HG02981 (cell line): ENCODE measurements around the gene TRIM41.
"Not testable (repeated sequence)": the region's sequence is repeated elsewhere in the genome, so short reads cannot be mapped to it uniquely, and the experiment has no call there.

Experiments used
- ATAC-seq: cut with Tn5 transposase; IDR thresholded peaks from one replicate; pipeline ENCODE4 v1.9.1; 2021; ENCODE audit warnings: mild to moderate bottlenecking, moderate library complexity; ENCODE audit not compliant: unreplicated experiment

The TRIM41 gene

DNA sequence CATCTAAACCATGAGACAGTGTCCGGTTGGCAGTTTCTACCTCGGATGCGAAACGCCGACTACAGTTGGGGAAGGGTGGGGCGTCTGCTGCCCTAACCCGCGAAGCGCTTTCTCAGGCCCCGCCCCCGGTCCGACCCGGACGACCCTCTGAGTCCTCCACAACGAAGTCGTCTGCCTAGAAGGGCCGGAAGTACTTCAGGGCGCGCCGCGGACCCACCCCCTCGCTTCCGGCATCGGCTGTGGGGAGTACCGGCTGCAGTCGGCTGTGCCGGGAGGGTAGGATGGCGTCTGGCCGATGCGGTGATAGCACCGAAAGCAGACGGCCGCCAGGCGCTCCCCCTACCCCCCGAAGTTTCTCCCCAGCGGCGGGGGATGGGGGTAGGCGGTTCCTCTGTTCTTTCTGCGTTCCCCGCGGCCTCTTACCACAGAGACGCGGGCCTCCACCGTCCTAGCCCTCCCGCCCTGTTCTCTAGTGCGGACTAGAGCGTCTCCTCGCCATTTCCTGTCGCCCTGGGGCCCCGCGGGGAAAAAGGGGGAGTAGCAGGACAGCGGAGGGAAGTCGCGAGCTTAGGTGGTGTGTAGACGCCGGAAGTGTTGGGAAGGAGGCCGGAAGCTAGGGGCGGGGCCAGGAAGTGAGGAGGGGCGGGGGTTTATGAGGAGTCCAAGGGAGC lies at the start of gene TRIM41:
Gene TRIM41 (plus strand): TSS at position 224 of the 671 bp plus-strand sequence. CDS start 719 bp downstream, outside the sequence.
- peak; percentile 56 for ATAC-seq

DNA sequence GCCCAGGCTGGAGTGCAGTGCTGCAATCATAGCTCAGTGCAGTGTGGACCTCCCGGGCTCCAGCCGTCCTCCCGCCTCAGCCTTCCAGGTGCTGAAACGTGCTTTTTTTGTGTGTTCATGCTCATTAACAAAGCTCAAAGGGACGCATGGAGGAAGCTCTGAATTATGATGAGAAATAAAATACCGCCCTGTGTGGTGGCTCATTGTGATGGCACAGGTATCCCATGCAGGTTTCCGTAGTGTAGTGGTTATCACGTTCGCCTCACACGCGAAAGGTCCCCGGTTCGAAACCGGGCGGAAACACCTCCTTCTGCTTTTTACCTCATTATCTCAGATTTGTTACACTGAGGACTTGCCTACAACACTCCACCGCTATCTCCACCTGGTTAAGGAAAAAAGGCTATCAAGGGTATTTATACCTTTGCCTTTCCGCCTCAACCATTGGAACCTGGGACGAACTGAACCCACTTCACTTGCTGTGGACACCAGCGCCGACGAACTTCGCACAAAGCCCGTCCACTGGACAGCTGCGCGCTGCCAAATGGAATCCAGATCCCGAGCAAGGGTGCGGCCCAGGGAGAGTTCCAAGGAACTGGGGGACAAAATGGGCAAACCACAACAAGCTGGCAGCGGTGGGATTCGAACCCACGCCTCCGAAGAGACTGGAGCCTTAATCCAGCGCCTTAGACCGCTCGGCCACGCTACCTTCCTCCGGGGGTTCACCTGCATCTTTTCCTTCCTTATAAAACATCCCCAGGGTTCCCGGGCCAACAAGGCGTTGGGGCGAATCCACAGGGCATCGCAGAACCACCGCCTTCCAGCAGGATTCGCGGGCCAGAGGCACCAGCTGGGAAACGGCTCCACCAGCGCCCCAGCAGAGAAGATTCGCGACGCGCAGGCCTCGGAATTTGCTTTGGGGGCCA lies 49.4 kb upstream of the TRIM41 start:
- ATAC-seq = peak; percentile 64

DNA sequence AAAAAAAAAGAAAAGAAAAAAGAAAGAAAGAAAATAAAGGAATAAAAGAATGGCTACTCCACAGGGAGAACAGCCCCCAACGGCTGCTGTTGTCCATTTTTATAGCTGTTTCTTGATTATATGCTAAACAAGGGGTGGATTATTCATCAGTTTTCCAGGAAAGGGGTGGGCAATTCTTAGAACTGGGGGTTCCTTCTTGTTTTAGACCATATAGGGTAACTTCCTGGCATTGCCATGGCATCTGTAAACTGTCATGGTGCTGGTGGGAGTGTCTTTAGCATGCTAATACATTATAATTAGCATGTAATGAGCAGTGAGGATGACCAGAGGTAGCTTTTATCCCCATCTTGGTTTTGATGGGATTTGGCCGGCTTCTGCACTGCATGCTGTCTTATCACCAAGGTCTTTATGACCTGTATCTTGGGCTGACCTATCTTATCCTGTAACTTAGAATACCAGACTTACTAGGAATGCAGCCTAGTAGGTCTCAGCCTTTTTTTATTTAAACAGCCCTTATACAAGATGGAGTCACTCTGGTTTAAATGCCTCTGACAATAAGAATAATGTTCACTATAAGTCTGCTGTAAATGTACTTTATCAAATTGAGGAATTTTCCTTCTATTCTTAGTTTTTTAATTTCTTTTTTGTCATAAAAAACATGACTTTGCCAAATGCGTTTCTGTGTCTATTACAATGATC lies 46.7 kb upstream of the TRIM41 start:
- no peak for ATAC-seq

DNA sequence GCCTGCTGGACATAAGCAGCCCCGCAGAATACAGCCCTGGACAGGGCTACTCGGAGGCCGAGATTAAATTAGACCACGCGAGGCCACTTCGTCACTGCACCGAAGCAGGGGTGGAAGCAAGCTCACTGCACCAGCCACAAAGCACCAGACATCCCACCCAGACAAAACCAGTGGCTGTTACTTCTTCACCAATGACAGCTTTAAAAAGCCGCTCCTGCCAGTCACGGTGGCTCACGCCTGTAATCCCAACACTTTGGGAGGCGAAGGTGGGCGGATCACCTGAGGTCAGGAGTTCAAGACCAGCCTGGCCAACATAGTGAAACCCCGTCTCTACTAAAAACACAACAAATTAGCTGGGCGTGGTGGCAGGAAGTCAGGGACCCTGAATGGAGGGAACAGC lies 45.5 kb upstream of the TRIM41 start:
- not testable (repeated sequence) for ATAC-seq

DNA sequence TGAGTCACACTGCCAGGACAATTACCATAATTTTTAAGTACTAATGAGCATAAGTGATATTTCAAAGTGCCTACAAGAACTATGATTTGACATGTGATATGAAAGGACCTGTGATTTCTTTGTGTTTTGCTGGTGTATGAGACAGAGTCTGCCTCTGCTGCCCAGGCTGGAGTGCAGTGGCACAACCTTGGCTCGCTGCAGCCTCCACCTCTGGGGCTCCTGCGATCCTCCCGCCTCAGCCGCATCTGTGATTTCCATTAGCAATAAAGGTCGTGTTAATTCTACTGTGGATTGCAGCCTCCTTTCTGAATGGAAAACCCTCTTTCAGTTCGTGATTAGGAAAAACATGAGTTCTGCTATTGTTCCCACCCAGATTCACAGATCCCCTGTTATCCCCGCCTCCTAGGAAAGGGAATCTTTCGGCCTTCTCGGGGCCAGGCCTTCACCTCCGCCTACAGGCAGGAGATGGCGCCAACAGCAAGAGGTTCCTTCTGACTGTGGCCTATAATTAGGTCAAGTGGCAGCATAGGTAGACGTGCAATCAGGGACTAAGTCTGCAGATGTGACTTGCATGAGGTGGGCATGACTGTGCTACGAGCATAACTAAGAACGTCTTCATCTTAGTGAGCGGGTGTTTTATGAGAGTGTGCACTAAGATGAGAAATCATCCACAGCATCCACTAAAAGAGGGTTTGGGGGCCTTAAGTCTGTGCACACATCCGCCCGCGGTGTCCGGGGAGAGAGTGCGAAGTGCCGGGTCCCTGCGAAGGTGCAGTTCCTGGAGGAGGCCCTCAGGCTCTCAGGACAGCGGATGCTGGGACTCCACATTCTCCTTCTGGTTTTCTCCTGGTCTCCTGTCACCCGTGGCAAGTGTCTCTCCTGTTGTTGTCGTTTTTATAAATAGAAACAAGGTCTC lies 41.2 kb upstream of the TRIM41 start:
- peak; percentile 41 for ATAC-seq

DNA sequence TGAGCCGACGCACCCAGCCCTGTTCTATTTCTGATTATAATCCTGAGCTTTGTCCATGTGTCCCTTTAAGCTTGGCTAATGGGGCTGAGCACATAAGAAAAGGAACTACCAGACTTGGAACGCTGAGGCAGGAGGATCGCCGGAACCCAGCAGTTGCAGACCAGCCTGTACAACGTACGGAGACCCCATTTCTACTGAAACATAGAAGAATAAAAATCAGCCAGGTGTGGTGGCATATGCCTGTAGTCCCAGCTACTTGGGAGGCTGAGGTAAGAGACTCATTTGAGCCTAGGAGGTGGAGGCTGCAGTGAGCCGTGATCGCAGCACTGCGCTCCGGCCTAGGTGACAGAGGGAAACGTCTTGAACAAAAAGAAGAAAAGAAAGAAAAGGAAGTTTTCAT lies 40.4 kb upstream of the TRIM41 start:
- ATAC-seq = no peak

DNA sequence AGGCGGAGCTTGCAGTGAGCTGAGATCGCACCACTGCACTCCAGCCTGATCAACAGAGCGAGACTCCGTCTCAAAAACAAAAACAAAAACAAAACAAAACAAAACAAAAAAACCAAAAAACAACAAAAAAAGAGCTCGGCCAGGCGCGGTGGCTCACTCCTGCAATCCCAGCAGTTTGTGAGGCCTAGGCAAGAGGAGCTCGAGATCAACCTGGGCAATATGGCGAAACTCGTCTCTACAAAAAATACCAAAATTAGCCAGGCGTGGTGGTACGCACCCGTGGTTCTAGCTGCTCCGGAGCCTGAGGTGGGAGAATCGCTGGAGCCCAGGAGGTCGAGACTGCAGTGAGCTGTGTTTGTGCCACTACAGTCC lies 38.2 kb upstream of the TRIM41 start:
- ATAC-seq = no peak

DNA sequence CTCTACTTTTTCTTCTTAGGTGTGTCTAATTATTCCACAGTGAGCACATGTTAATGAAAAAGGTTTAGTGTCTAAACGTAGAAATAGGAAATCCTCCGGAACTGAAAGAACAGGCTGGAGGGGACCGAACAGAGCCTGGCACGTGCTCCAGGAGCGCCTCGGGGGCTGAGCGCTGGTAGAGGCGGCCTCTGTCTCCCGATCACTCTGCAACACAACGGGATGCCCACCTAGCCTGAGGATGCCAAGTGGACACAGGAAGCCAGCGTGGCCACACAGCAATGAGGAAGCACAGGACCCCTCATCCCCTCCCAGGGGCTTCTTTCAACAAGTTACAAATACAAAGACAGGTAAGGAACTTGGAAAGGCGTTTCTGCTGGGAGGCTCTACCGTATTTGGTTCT lies 37.5 kb upstream of the TRIM41 start:
- ATAC-seq = no peak

DNA sequence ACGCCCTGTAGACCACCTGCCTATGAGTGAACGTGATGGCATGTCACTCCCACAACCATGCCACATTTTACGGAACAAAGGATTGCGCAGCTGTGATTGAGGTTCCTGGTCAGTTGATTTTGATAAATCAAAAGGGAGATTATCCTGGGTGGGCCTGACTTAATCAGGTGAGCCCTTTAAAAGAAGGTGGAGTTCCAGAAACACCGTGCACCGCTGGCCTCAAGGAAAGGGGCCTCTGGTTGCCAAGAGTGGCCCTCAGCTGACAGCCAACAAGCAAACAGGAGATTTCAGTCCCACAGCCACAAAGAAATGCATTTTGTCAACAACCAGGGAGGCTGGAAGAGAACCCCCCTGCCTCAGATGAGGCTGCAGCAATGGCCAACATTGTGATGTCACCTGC lies 37.1 kb upstream of the TRIM41 start:
- no peak for ATAC-seq

DNA sequence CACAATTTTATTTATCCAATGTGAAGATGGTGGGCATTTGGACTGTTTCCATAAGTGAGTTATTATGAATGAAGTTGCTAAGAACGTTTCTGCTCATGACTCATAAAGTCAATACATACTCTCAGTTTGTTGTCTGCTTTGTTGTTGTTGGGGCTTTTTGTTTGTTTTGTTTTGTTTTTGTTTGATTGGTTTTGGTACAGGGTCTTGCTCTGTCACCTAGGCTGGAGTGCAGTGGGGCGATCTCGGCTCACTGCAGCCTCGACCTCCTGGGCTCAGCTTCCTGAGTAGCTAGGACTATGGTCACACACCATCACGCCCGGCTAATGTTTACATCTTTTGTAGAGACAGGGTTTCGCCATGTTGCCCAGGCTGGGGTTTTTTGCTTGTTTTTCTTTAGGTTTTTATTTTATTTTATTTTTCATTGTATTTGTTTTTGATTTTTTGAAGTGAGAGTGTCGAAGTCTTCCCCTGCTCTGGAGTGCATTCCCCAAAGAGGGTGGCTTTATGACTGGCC lies 36.0 kb upstream of the TRIM41 start:
- no peak for ATAC-seq

DNA sequence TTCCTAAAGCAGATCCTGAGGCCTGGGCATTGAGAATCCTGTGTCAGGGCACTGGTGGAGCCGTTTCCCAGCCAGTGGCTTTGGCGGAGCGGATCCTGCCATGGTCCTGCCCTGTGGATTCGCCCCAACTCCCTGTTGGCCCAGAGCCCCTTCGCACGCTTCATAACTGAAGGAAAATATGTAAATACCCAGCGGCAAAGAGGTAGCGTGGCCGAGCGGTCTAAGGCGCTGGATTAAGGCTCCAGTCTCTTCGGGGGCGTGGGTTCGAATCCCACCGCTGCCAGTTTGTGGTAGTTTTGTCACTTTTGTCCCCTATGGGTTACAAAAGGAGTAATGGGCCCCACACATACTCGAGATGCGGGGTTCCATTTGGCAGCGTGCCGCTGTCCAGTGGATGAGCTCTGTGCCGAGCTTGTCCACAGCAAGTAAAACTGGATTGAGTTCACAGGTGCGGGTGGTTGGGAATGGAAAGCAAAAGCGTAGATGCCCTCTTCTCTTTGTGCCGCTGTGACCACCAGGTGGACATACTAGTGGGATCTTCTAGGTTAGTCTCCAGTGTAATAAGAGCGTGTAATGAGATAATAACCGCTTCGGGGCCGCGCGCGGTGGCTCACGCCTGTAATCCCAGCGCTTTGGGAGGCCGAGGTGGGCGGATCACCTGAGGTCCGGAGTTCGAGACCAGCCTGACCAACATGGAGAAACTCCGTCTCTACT lies 35.4 kb upstream of the TRIM41 start:
- ATAC-seq = no peak

DNA sequence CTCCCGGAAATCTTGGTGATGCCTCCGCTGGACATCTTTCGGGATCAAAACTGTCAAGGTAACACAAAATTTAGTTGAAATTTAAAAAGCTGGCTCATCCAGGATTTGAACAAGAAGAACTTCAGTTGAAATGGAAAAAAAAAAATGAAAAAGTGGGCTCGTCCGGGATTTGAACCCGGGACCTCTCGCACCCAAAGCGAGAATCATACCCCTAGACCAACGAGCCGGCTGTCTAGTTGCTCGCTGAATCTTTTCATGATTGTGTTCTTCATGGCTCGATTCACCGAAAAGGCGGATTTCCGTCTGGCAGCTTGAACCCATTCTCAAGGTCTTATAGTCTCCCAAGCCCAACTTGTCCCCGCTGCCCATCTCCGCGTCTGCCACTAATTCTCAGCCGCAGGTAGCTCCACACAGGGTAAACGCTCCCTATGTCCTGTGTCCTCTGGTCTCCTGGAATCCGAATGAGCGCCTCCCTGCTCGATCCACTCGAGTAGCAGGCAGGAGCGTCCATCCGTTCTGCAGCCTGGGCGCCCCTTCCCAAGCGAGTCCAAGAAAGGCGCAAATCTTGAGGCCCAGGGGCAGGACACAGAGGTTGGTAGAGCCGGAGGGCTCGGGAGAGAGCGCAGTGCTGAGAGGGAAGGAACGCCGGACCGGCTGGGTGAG lies 34.2 kb upstream of the TRIM41 start:
- ATAC-seq = no peak

DNA sequence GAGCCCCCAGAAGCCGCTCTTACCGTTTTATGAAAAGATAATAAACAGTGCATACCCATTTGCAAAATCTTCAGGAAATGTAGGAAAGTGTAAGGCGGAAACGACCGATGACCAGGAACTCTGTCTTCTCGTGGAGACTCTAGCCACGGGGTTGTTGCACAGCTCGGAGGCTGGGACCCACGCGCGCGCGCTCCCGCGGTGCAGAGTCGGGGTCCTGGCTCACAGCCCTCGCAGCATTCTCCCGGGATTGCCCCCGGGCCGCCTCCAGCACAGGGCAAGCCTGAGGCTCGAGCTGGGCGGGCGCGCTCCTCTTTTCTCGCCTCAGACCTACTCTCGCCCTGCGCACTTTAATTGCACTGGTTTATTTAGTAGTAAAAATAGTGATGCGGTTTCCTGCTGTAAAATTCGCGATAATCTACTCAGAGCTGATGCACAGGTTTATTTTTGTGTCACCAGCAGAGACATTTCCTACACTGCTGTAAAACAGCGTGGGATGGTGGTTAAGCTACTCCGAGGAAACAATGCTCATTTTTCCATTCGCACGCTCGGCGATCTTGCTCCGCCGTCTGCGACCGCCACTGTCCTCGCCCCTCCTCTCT lies 33.6 kb upstream of the TRIM41 start:
- ATAC-seq = no peak

DNA sequence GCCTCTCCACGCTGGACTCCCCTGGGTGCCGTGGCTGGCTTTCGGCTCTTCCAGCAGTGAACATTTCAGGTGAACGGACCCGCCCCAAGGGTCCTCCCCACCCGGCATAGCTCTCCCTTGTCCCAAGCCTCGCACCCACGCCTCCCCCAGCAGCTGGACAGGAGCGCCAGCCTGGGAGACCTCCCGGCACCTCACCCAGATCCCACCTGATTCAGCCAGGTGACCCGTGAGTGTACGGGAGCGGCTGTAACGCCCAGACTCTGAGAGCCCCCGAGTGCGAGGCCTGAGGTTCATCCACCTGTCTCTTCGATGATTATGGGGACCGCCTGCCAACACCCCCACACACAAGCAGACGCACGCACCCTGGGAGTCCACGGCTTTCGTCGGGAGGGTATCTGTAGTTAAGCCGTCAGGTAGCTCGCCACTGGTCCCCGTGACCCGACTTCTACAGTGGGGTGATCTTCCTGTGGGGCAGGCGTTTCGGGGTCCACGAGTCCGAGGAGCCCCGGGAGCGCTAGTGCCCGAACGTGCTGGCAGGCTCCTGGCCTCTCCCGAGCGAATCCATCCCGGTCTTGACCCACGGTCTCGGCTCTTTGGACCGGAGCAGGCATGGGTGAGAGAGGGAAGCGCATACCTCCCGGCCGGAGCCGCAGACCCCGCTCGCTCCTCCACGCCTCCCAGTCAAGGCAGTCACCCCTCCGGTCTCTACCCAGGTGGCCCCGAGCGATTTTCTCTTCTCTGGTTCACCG lies 32.9 kb upstream of the TRIM41 start:
- no peak for ATAC-seq

DNA sequence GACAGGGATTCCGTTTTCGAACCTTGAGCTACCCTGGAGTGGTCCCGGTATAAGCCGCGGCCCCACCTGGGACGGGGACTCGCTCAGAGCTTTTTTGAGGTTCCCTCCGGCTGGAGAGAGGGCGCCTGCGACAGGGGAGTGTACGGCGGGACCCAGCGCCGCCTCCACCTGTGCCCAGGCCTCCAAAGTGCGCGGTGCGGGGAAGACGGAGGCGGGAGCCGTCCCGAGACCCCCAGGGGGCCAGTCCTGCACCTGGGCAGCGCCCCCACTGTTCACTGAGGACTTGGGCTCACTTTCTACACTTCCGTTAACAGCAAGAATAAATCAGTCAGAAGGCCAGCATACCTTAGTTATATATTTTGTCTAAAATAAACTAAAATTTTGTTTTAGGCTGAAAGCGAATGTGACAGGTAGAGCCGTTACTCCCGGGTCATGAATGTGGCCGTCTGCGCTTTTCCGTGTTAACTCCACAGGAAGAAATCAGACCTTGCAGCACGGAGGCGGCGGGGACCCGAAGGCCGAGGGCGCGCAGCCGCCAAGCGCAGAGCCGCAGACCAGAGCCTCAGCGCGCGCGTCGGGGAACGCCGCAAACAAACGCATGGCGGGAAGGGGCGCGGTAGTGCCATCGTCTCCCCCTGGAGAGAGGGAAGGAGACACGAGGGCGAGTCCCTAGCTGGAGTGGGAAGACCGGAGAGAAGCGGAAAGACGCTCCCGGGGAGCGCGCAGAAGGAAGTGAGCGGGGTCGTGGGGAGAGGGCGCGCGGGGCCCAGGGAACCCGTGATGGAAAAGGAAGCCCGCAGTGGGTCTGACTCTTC lies 32.2 kb upstream of the TRIM41 start:
- ATAC-seq = peak; percentile 4

DNA sequence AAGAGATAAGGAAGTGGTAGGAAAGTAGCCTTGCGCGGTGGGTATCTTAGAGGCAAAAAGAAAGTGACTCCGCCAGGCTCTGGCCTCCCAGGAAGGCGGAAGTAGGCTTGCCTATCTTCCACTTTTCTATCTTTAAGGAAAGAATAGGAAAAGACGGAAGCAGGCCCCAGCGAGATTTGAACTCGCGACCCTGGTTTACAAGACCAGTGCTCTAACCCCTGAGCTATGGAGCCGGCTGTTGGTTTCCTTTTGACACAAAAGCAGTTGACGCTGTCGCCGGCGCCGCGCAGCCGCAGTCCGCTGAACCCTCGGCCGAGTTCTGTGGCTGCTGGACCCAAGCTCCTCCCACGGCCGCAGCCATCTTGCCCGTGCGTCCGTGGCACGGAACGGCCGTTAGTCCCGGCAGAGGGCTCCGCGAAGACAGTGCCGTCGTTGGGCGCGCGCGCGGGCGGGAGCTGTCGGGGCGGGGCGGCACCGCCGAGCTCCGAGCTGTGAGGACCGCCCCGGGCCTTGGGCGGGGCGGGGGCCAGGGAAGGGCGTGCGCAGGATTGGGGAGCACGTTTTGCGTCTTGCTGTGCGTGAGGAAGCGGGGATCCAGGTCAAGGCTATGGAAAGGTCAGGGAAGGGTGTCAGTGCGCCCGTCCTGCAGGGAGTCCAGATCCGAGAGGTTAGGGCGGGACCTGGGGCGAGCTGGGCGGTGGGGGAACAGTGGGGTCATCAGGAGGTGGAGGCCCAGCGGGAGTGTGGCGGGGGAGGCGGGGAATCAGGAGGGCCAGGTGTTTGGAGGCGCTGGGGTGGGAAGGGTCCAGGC lies 31.4 kb upstream of the TRIM41 start:
- peak; percentile 51 for ATAC-seq
